Spleen (tissue), 11 donors: ENCODE measurements around the gene LRRC74B. TPM values are rescaled to one million over a fixed set of nuclear protein-coding genes. Genes with fewer than 3 reads are reported as not detected.
"Not testable (repeated sequence)": the region's sequence is repeated elsewhere in the genome, so short reads cannot be mapped to it uniquely, and the experiment has no call there.

Experiments used
- DNase-seq: peaks from one replicate; pipeline ENCODE4 v3.0.0-alpha.2; 2020
- H3K27ac ChIP-seq, 8 donors: fragments of 200-600 bp; sonication (generic) in 7 of 8; 1 replicate in 4 of 8; 2 replicates in 4 of 8; pipeline versions ENCODE4 v1.5.0 to v1.8.0; 2016 to 2021; ENCODE audit warnings: inconsistent platforms in 4 of 8, mild to moderate bottlenecking in 4 of 8, moderate library complexity in 1 of 8
- H3K27me3 ChIP-seq, 7 donors: fragments of 200-600 bp; sonication (generic) in 6 of 7; replicated peaks in 1 of 7; 1 replicate in 4 of 7; 2 replicates in 3 of 7; pipeline versions ENCODE4 v1.5.0 to v1.8.0; 2016 to 2021; ENCODE audit warnings: inconsistent platforms in 3 of 7, mild to moderate bottlenecking in 1 of 7
- H3K36me3 ChIP-seq, 6 donors: fragments of 200-600 bp; sonication (generic) in 5 of 6; 1 replicate in 4 of 6; 2 replicates in 2 of 6; pipeline versions ENCODE4 v1.5.0 to v1.8.0; 2016 to 2021; ENCODE audit warnings: inconsistent platforms in 2 of 6
- H3K4me1 ChIP-seq, 6 donors: fragments of 200-600 bp; sonication (generic) in 5 of 6; 1 replicate in 3 of 6; 2 replicates in 3 of 6; pipeline versions ENCODE4 v1.5.0 to v1.8.0; 2016 to 2021; ENCODE audit warnings: inconsistent platforms in 3 of 6
- H3K4me3 ChIP-seq, 8 donors: fragments of 200-600 bp; sonication (generic) in 7 of 8; 1 replicate in 4 of 8; 2 replicates in 4 of 8; pipeline versions ENCODE4 v1.5.0 to v1.8.0; 2016 to 2021; ENCODE audit warnings: inconsistent platforms in 4 of 8, mild to moderate bottlenecking in 4 of 8, moderate library complexity in 2 of 8
- H3K9me3 ChIP-seq, 8 donors: fragments of 200-600 bp; sonication (generic) in 7 of 8; 1 replicate in 4 of 8; 2 replicates in 4 of 8; pipeline versions ENCODE4 v1.5.0 to v1.8.0; 2016 to 2021; ENCODE audit warnings: inconsistent platforms in 4 of 8
- POLR2A ChIP-seq, 3 donors: fragments of 450-650 bp; IDR thresholded peaks; one replicate each; pipeline ENCODE4 v1.5.1; 2017; ENCODE audit warnings: antibody characterized with exemption in 3 of 3, mild to moderate bottlenecking in 1 of 3
- POLR2AphosphoS5 ChIP-seq, 3 donors: sonication (generic); formaldehyde crosslinking; IDR thresholded peaks; one replicate each; pipeline ENCODE4 v1.5.1; 2017; ENCODE audit warnings: antibody characterized with exemption in 3 of 3
- WGBS, 5 donors: extraction: QIAGEN DNeasy Blood & Tissue Kit in 3 of 5; methylation state at CpG; one replicate each; pipeline versions ENCODE4 v1.1.5 to v1.1.7; 2013 to 2018; 5-methylcytosine and 5-hydroxymethylcytosine counted together
- intact Hi-C: fragments of 100-400 bp; cut with DNase I; formaldehyde crosslinking; loops from one replicate; pipeline ENCODE4 v1.15.0; 2023; ENCODE audit warnings: low total_unique reads
- polyA plus RNA-seq, 3 donors: library from polyadenylated mRNA; stranded (reverse); fragments of 200-250 nt; gene quantifications; one replicate each; pipeline ENCODE4 v1.2.1, GENCODE V29; 2013
- total RNA-seq, 7 donors: library from RNA; depleted of rRNA in 3 of 7; stranded (reverse); fragments of >200 nt in 3 of 7; fragmentation: NEBNext Ultra II Directional in 4 of 7; extraction: Animal tissue kit (Norgen Biotek cat#: 25700) in 4 of 7; gene quantifications; one replicate each; pipeline versions ENCODE4 v1.1.0 to v1.2.1, GENCODE V29; 2016 to 2021
- TF ChIP-seq, protein P1 (sequence below), 11 experiments: fragments of 200-600 bp in 7 of 11; fragments of 450-650 bp in 4 of 11; sonication (generic) in 4 of 11; IDR thresholded peaks in 8 of 11; conservative IDR thresholded peaks in 3 of 11; 1 replicate in 7 of 11; 2 replicates in 4 of 11; pipeline versions ENCODE4 v1.4.0 to v1.8.0; 2016 to 2021; ENCODE audit warnings: antibody characterized with exemption in 11 of 11, inconsistent platforms in 4 of 11, mild to moderate bottlenecking in 1 of 11
- donor health status: healthy with polysubstance abuse.
- donor health status: DM: no; HTN: no; CAD: no; lungs with moderate emphysema.
- donor health status: DM: no; HTN: no; CAD: no.
- donor health status: Bipolar disorder and iron deficiency.
- donor health status: healthy.
- donor health status: DM: no; HTN: no; CAD: no.
- donor health status: DM: yes; HTN: yes; CAD: no.

LRRC74B gene
- total and polyA plus RNA-seq, 10 donors = 0.03 TPM; not detected in 9

GRCh38 chr22:21064425-21064824 is 18.7 kb downstream of the LRRC74B start:
- H3K27ac ChIP-seq, intact Hi-C loops, H3K4me3 ChIP-seq, DNase-seq, H3K9me3 ChIP-seq, H3K27me3 ChIP-seq, H3K36me3 ChIP-seq, H3K4me1 ChIP-seq: not testable (repeated sequence)
- WGBS, 5 donors = 76 to 87% (median 85%) methylated on average over 11 of the region's 11 CpGs

GRCh38 chr22:21064917-21065864 is 19.4 kb downstream of the LRRC74B start:
- no peaks in the 10 kb centered on the region for H3K4me1 ChIP-seq
- H3K36me3 ChIP-seq = no peaks in the 10 kb centered on the region
- no peak overlapping the region for H3K27ac ChIP-seq
- 64 to 76% (median 68%) methylated on average over 13 of the region's 13 CpGs for WGBS, 5 donors
- intact Hi-C loops = no loop called here
- no peak overlapping the region for H3K4me3 ChIP-seq
- no peaks in the 10 kb centered on the region for H3K9me3 ChIP-seq
- TF ChIP-seq POLR2AphosphoS5 (IDR thresholded peaks at IDR 0.05) (no peak), POLR2A (IDR thresholded peaks at IDR 0.05) (no peak)
- TF ChIP-seq, protein P1, sequence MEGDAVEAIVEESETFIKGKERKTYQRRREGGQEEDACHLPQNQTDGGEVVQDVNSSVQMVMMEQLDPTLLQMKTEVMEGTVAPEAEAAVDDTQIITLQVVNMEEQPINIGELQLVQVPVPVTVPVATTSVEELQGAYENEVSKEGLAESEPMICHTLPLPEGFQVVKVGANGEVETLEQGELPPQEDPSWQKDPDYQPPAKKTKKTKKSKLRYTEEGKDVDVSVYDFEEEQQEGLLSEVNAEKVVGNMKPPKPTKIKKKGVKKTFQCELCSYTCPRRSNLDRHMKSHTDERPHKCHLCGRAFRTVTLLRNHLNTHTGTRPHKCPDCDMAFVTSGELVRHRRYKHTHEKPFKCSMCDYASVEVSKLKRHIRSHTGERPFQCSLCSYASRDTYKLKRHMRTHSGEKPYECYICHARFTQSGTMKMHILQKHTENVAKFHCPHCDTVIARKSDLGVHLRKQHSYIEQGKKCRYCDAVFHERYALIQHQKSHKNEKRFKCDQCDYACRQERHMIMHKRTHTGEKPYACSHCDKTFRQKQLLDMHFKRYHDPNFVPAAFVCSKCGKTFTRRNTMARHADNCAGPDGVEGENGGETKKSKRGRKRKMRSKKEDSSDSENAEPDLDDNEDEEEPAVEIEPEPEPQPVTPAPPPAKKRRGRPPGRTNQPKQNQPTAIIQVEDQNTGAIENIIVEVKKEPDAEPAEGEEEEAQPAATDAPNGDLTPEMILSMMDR (IDR thresholded peaks at IDR 0.05 in 8 of 11, conservative IDR thresholded peaks at IDR 0.05 in 3 of 11) = no peak
- DNase-seq = no peak
- no peaks in the 10 kb centered on the region for H3K27me3 ChIP-seq

DNA sequence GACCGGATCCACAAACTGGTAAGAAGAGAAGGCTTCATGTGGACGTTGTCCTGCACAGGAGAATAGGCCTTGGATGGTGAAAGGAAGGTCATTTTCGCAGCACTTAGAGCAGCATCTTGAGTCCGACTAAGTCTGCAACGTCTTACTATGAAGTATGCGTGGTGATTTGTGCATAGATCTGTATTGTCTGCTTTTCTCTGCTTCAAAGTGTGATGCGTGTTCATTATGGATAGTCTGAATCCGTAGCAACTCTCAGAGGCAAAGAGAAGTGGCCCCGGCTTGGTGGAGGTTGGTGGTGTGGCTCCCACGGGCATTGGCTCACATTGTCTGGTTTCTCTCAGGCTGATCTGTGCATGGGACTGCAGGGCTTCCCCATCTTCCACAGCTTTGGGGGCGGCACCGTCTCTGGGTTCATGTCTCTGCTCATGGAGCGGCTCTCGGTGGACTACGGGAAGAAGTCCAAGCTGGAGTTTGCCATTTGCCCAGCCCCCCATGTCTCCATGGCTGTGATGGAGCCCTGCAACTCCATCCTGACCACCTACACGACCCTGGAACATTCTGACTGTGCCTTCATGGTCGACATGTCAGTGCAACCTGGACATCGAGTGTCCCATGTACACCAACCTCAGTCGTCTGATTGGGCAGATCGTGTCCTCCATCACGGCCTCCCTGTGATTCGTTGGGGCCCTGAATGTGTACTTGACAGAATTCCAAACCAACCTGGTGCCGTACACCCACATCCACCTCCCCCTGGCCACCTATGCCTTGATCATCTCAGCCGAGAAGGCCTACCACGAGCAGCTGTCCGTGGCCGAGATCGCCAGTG is 21.5 kb downstream of the LRRC74B start:
- WGBS, 5 donors = 88 to 93% (median 88%) methylated on average over 27 to 28 of the region's 28 CpGs
- TF ChIP-seq POLR2AphosphoS5 (IDR thresholded peaks at IDR 0.05) = no peak
- no peak for TF ChIP-seq POLR2A (IDR thresholded peaks at IDR 0.05)
- TF ChIP-seq, protein P1 (IDR thresholded peaks at IDR 0.05 in 8 of 11, conservative IDR thresholded peaks at IDR 0.05 in 3 of 11) = no peak
- H3K27me3 ChIP-seq = no peaks in the 10 kb centered on the region
- H3K4me3 ChIP-seq = no peak overlapping the region
- no peak overlapping the region for H3K27ac ChIP-seq
- intact Hi-C loops = no loop called here
- H3K4me1 ChIP-seq = no peaks in the 10 kb centered on the region
- H3K9me3 ChIP-seq = no peaks in the 10 kb centered on the region
- no peak for DNase-seq
- H3K36me3 ChIP-seq = no peaks in the 10 kb centered on the region

DNA sequence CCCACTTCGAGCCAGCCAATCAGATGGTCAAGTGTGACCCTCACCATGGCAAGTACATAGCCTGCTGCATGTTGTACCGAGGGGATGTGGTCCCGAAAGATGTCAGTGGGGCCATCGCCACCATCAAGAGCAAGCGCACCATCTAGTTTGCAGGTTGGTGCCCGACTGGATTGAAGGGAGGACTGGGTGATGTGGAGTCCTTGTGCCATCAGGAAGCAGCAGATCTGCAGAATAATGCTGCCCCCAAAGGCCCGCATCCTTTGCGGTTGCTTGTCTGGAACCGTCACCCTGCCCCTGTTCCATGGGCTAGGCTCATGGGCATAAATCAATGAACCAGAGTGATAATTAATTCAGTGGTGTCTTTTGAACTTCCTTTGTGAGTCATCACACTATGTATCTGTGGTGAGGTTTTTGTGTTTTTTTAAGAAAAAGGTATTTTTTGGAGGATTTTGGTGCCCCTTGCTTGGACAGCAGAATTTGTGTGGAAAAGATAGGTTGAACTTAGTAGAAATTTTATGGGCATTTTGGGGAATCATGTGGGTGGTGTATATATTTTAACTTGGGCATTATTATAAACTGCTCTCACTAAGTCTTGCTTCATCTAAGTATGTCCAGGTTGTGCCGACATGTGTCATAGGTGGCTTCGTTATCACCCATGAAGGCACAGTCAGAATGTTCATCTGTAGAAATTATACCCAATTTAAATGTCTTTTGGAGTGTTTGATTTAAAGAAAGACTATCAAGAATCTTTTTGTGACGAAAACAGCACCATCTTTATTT is 22.3 kb downstream of the LRRC74B start:
- no peaks in the 10 kb centered on the region for H3K9me3 ChIP-seq
- no peaks in the 10 kb centered on the region for H3K36me3 ChIP-seq
- 75 to 89% (median 86%) methylated on average over 12 of the region's 12 CpGs for WGBS, 5 donors
- no peak overlapping the region for H3K27ac ChIP-seq
- intact Hi-C loops = no loop called here
- TF ChIP-seq POLR2AphosphoS5 (IDR thresholded peaks at IDR 0.05) = no peak
- TF ChIP-seq, protein P1 (IDR thresholded peaks at IDR 0.05 in 8 of 11, conservative IDR thresholded peaks at IDR 0.05 in 3 of 11) = no peak
- no peak for TF ChIP-seq POLR2A (IDR thresholded peaks at IDR 0.05)
- H3K4me3 ChIP-seq = no peak overlapping the region
- H3K27me3 ChIP-seq = no peaks in the 10 kb centered on the region
- no peaks in the 10 kb centered on the region for H3K4me1 ChIP-seq
- no peak for DNase-seq
